Measurements from ENCODE around the gene ZNF487.
"Not testable (repeated sequence)": the region's sequence is repeated elsewhere in the genome, so short reads cannot be mapped to it uniquely, and the experiment has no call there.

ZNF487 gene

GRCh38 chr10:43407148-43407575 is 29.7 kb upstream of the ZNF487 start:
- peak; percentile 39 for DNase-seq

- peak; percentile 83 for DNase-seq
Observed at GRCh38 chr10:43407576-43408330, 29.2 kb upstream of the ZNF487 start.

- DNase-seq, result no peak
Observed at GRCh38 chr10:43408331-43408709, 28.6 kb upstream of the ZNF487 start.

GRCh38 chr10:43408710-43409384 is 28.1 kb upstream of the ZNF487 start, which contains the start of gene HNRNPF:
TSS of gene HNRNPF (minus strand) at chr10:43409186. CDS start at chr10:43387884, 21,302 bp downstream.
- peak; percentile 95 for DNase-seq

- peak; percentile 78 for DNase-seq
Observed at GRCh38 chr10:43409385-43410109, 27.4 kb upstream of the ZNF487 start.

GRCh38 chr10:43410345-43410744 is 26.6 kb upstream of the ZNF487 start:
- DNase-seq, result no peak

GRCh38 chr10:43411536-43411935 is 25.4 kb upstream of the ZNF487 start:
- DNase-seq, result no peak

- no peak for DNase-seq
Observed at GRCh38 chr10:43415544-43415943, 21.4 kb upstream of the ZNF487 start.

GRCh38 chr10:43417950-43418768 is 18.8 kb upstream of the ZNF487 start:
- peak; percentile 64 for DNase-seq

GRCh38 chr10:43419997-43420368 is 16.9 kb upstream of the ZNF487 start:
- DNase-seq, result no peak

GRCh38 chr10:43420369-43421200 is 16.3 kb upstream of the ZNF487 start:
- peak; percentile 85 for DNase-seq

- DNase-seq, result no peak
Observed at GRCh38 chr10:43421201-43421507, 15.8 kb upstream of the ZNF487 start.

GRCh38 chr10:43421519-43421918 is 15.4 kb upstream of the ZNF487 start:
- DNase-seq, result no peak

- not testable (repeated sequence) for DNase-seq
Observed at GRCh38 chr10:43421944-43422343, 15.0 kb upstream of the ZNF487 start.

GRCh38 chr10:43424416-43424815 is 12.5 kb upstream of the ZNF487 start:
- no peak for DNase-seq

- DNase-seq, result not testable (repeated sequence)
Observed at GRCh38 chr10:43426476-43426875, 10.4 kb upstream of the ZNF487 start.

- peak; percentile 41 for DNase-seq
Observed at GRCh38 chr10:43427166-43427825, 9.6 kb upstream of the ZNF487 start.

GRCh38 chr10:43430926-43431663 is 5.8 kb upstream of the ZNF487 start:
- DNase-seq, result no peak

GRCh38 chr10:43437141-43437870 is 395 bp downstream of the ZNF487 start:
- no peak for DNase-seq
